HG02885 (cell line): Measurements from ENCODE around the gene CES1.
"Not testable (repeated sequence)": the region's sequence is repeated elsewhere in the genome, so short reads cannot be mapped to it uniquely, and the experiment has no call there.

Experiments
- ATAC-seq: cut with Tn5 transposase; IDR thresholded peaks from one replicate; pipeline ENCODE4 v1.9.1; 2021; ENCODE audit warnings: mild to moderate bottlenecking; ENCODE audit not compliant: unreplicated experiment, poor library complexity

Gene CES1

GRCh38 chr16:55832773-55833691 lies at the start of gene CES1:
TSS of gene CES1 (minus strand) at chr16:55833096. CDS start at chr16:55833055, 41 bp downstream.
- no peak for ATAC-seq

GRCh38 chr16:55876854-55877253 lies 44.0 kb upstream of the CES1 start:
- ATAC-seq = no peak

- ATAC-seq = no peak
These were observed 42.4 kb upstream of the CES1 start, which contains the start of gene CES5A for GRCh38 chr16:55875273-55875672. TSS of gene CES5A (minus strand) at chr16:55875373. CDS start at chr16:55875221, 152 bp downstream.

- no peak for ATAC-seq
These were observed 40.2 kb upstream of the CES1 start for GRCh38 chr16:55873122-55873521.

GRCh38 chr16:55872130-55872529 lies 39.2 kb upstream of the CES1 start:
- ATAC-seq = no peak

- no peak for ATAC-seq
These were observed 38.6 kb upstream of the CES1 start for GRCh38 chr16:55871411-55872038.

GRCh38 chr16:55868980-55869379 lies 36.1 kb upstream of the CES1 start:
- ATAC-seq = no peak

- no peak for ATAC-seq
These were observed 35.2 kb upstream of the CES1 start for GRCh38 chr16:55868137-55868536.

- ATAC-seq = no peak
These were observed 28.4 kb upstream of the CES1 start for GRCh38 chr16:55861288-55861687.

GRCh38 chr16:55857650-55858049 lies 24.8 kb upstream of the CES1 start:
- not testable (repeated sequence) for ATAC-seq

GRCh38 chr16:55856950-55857349 lies 24.1 kb upstream of the CES1 start:
- no peak for ATAC-seq

- ATAC-seq = no peak
These were observed 20.2 kb upstream of the CES1 start for GRCh38 chr16:55853114-55853513.

GRCh38 chr16:55849536-55849935 lies 16.6 kb upstream of the CES1 start:
- ATAC-seq = no peak

GRCh38 chr16:55846598-55847346 lies 13.9 kb upstream of the CES1 start:
- ATAC-seq = no peak

- ATAC-seq = no peak
These were observed 10.2 kb upstream of the CES1 start for GRCh38 chr16:55843105-55843395.

GRCh38 chr16:55842369-55843104 lies 9.6 kb upstream of the CES1 start:
- ATAC-seq = peak; percentile 43

- ATAC-seq = no peak
These were observed 6.2 kb upstream of the CES1 start for GRCh38 chr16:55839115-55839514.

- no peak for ATAC-seq
These were observed 3.3 kb upstream of the CES1 start for GRCh38 chr16:55836158-55836611.

- ATAC-seq = no peak
These were observed 2.7 kb upstream of the CES1 start for GRCh38 chr16:55835581-55835980.

GRCh38 chr16:55835173-55835572 lies 2.3 kb upstream of the CES1 start:
- not testable (repeated sequence) for ATAC-seq
